K562 (cell line): ENCODE measurements around the gene API5. TPM values are rescaled to one million over a fixed set of nuclear protein-coding genes. Genes with fewer than 3 reads are reported as not detected.

ENCODE experiments used
- BRF1 ChIP-seq: IDR thresholded peaks from 3 replicates; pipeline ENCODE4 v1.6.1; 2011; ENCODE audit warnings: borderline replicate concordance, mild to moderate bottlenecking; ENCODE audit not compliant: insufficient read length; ENCODE audit errors: extremely low read depth
- CC2D1A ChIP-seq: fragments of 450-650 bp; IDR thresholded peaks from 2 replicates; pipeline ENCODE4 v1.6.1; 2017; ENCODE audit warnings: mild to moderate bottlenecking
- JUN ChIP-seq, 2 experiments: sonication (generic) in 1 of 2; formaldehyde crosslinking in 1 of 2; IDR thresholded peaks; 2 replicates each; pipeline versions ENCODE4 v1.6.1 to v1.8.0; 2012 to 2022; ENCODE audit warnings: borderline replicate concordance in 2 of 2, mild to moderate bottlenecking in 2 of 2, improper control_type of control experiment in 1 of 2, low read depth in 1 of 2, low read length in 1 of 2, missing genetic modification reagents in 1 of 2
- KDM2B ChIP-seq: fragments of 250-450 bp; sonication (Bioruptor Pico); IDR thresholded peaks from 2 replicates; pipeline ENCODE4 v1.8.0; 2021; ENCODE audit warnings: mild to moderate bottlenecking, moderate library complexity
- NONO ChIP-seq, 2 experiments: fragments of 200-400 bp in 1 of 2; fragments of 450-650 bp in 1 of 2; formaldehyde crosslinking in 1 of 2; IDR thresholded peaks; 2 replicates each; pipeline ENCODE4 v1.6.1; 2017; ENCODE audit warnings: low read depth in 2 of 2, mild to moderate bottlenecking in 2 of 2, moderate library complexity in 2 of 2, low read length in 1 of 2
- TAF1 ChIP-seq: IDR thresholded peaks from 2 replicates; pipeline ENCODE4 v1.6.1; 2011; ENCODE audit warnings: mild to moderate bottlenecking, low read length, moderate library complexity; ENCODE audit not compliant: insufficient read depth, control insufficient read depth, severe bottlenecking; ENCODE audit errors: extremely low read depth
- XRCC3 ChIP-seq: fragments of 450-650 bp; IDR thresholded peaks from 2 replicates; pipeline ENCODE4 v1.6.1; 2017; ENCODE audit warnings: mild to moderate bottlenecking, moderate library complexity
- ZBTB17 ChIP-seq: fragments of 450-650 bp; formaldehyde crosslinking; IDR thresholded peaks from 2 replicates; pipeline ENCODE4 v1.4.0; 2020; ENCODE audit warnings: mild to moderate bottlenecking
- ZNF146 ChIP-seq: IDR thresholded peaks from one replicate; pipeline ENCODE4 v1.6.1; 2018; ENCODE audit warnings: missing compliant biosample characterization; ENCODE audit not compliant: unreplicated experiment
- polyA plus RNA-seq, 8 experiments: library from polyadenylated mRNA; depleted of rRNA in 4 of 8; stranded (reverse) in 5 of 8; unstranded in 3 of 8; fragments of >200 nt; fragmentation: Nextera tagmentation in 2 of 8; fragmentation: Illumina TruSeq in 1 of 8; extraction: Ambion mirVana in 2 of 8; extraction: Trizol in 1 of 8; gene quantifications; 2 replicates each; pipeline versions ENCODE4 v1.2.1 to v1.2.3, GENCODE V29; 2011 to 2014; ENCODE audit warnings: inconsistent platforms in 1 of 8, missing spikeins in 1 of 8
- total RNA-seq, 7 experiments: library from RNA; depleted of rRNA in 6 of 7; stranded (reverse); fragments of >200 nt in 6 of 7; fragmentation: Illumina TruSeq in 2 of 7; extraction: Trizol in 2 of 7; gene quantifications; 2 replicates each; pipeline versions ENCODE4 v1.2.1 to v1.2.3, GENCODE V29; 2011 to 2021; ENCODE audit warnings: low replicate concordance in 1 of 7
- TF ChIP-seq, protein P1 (sequence below): fragments of 450-650 bp; formaldehyde crosslinking; IDR thresholded peaks from 2 replicates; pipeline ENCODE4 v1.4.0; 2022; ENCODE audit warnings: mild to moderate bottlenecking, moderate library complexity
- TF ChIP-seq, protein P2 (sequence below): fragments of 250-450 bp; sonication (Bioruptor Pico); IDR thresholded peaks from 2 replicates; pipeline ENCODE4 v1.4.0; 2020
- TF ChIP-seq, protein P3 (sequence below), 2 experiments: fragments of 450-650 bp in 1 of 2; sonication (generic) in 1 of 2; formaldehyde crosslinking in 1 of 2; IDR thresholded peaks in 1 of 2; conservative IDR thresholded peaks in 1 of 2; 2 replicates each; pipeline versions ENCODE4 v1.6.1 to v1.8.1; 2016 to 2023; ENCODE audit warnings: mild to moderate bottlenecking in 2 of 2, moderate library complexity in 2 of 2, inconsistent platforms in 1 of 2, missing genetic modification reagents in 1 of 2

API5 gene
- total and polyA plus RNA-seq, 9 of the 15 experiments (the other 6 are each of a cell fraction or from before 2014, with no cell fraction given): 59.8 to 146 (median 123) TPM

DNA sequence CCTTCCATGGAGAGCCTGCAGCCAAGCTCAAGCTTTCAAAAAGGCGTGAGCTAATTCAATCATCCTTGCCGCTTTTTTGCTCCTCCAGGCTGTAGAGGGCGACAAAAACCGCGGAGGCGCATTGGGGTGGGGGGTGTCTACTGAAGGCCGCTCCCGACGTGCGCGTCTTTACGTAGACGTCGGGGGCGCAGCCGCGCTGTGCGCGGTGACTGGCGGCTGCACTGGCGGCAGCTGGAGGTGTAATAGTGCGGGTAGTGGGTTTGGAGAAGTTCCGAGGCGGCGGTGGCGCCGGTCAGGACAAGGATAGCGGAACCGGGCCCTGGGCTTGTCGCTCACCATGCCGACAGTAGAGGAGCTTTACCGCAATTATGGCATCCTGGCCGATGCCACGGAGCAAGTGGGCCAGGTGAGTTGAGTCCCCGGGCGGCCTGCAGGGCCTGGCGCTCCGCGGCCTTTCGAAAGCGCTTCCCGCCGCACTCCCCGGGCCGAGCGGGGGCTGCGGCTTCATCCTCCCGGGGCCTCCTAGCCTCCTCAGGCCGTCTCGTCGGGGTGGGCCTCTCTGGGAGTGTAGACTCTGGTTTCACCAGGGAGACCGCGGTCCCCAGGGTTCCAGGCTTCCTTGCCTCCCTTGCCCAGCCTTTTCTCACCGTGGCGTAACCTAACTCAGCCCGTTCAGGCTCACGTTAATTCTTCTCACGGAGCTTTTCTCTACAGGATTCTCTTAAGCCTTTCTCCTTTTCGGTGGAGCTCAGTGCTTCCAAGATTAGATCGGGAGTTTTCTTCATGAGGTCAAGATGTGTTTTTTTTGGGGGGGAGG is at the start of gene API5 (continued):
- TF ChIP-seq, protein P1, sequence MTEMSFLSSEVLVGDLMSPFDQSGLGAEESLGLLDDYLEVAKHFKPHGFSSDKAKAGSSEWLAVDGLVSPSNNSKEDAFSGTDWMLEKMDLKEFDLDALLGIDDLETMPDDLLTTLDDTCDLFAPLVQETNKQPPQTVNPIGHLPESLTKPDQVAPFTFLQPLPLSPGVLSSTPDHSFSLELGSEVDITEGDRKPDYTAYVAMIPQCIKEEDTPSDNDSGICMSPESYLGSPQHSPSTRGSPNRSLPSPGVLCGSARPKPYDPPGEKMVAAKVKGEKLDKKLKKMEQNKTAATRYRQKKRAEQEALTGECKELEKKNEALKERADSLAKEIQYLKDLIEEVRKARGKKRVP (CRISPR knock-in tag): peak; percentile 5; the same call in 1 of the 2 replicates
- 0 out of 4 replicates have a peak, but pooled peaks of 1 of the 2 experiments have one; percentile 24 for TF ChIP-seq NONO (IDR thresholded peaks at IDR 0.05; ENCODE audit: low read depth in 2 of 2, low read length in 1 of 2)
- TF ChIP-seq TAF1: peak; percentile 94
- TF ChIP-seq, protein P2, sequence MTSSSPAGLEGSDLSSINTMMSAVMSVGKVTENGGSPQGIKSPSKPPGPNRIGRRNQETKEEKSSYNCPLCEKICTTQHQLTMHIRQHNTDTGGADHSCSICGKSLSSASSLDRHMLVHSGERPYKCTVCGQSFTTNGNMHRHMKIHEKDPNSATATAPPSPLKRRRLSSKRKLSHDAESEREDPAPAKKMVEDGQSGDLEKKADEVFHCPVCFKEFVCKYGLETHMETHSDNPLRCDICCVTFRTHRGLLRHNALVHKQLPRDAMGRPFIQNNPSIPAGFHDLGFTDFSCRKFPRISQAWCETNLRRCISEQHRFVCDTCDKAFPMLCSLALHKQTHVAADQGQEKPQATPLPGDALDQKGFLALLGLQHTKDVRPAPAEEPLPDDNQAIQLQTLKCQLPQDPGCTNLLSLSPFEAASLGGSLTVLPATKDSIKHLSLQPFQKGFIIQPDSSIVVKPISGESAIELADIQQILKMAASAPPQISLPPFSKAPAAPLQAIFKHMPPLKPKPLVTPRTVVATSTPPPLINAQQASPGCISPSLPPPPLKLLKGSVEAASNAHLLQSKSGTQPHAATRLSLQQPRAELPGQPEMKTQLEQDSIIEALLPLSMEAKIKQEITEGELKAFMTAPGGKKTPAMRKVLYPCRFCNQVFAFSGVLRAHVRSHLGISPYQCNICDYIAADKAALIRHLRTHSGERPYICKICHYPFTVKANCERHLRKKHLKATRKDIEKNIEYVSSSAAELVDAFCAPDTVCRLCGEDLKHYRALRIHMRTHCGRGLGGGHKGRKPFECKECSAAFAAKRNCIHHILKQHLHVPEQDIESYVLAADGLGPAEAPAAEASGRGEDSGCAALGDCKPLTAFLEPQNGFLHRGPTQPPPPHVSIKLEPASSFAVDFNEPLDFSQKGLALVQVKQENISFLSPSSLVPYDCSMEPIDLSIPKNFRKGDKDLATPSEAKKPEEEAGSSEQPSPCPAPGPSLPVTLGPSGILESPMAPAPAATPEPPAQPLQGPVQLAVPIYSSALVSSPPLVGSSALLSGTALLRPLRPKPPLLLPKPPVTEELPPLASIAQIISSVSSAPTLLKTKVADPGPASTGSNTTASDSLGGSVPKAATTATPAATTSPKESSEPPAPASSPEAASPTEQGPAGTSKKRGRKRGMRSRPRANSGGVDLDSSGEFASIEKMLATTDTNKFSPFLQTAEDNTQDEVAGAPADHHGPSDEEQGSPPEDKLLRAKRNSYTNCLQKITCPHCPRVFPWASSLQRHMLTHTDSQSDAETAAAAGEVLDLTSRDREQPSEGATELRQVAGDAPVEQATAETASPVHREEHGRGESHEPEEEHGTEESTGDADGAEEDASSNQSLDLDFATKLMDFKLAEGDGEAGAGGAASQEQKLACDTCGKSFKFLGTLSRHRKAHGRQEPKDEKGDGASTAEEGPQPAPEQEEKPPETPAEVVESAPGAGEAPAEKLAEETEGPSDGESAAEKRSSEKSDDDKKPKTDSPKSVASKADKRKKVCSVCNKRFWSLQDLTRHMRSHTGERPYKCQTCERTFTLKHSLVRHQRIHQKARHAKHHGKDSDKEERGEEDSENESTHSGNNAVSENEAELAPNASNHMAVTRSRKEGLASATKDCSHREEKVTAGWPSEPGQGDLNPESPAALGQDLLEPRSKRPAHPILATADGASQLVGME (CRISPR knock-in tag): 0 out of 2 replicates have a peak, but pooled peaks have one; percentile 24
- peak; percentile 83 for TF ChIP-seq CC2D1A
- no peak for TF ChIP-seq BRF1
- TF ChIP-seq ZBTB17 (CRISPR knock-in tag): 0 out of 2 replicates have a peak, but pooled peaks have one; percentile 38
- 0 out of 2 replicates have a peak, but pooled peaks have one; percentile 17 for TF ChIP-seq JUN (IDR thresholded peaks at IDR 0.05; ENCODE audit: borderline replicate concordance, low read depth, low read length)
- TF ChIP-seq JUN (CRISPR knock-in tag; IDR thresholded peaks at IDR 0.05; ENCODE audit: borderline replicate concordance): no peak
- TF ChIP-seq XRCC3: no peak
- no peak for TF ChIP-seq ZNF146 (CRISPR knock-in tag)
- TF ChIP-seq, protein P3, sequence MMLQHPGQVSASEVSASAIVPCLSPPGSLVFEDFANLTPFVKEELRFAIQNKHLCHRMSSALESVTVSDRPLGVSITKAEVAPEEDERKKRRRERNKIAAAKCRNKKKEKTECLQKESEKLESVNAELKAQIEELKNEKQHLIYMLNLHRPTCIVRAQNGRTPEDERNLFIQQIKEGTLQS (IDR thresholded peaks at IDR 0.05): no peak
- TF ChIP-seq, protein P3 (CRISPR knock-in tag; conservative IDR thresholded peaks at IDR 0.05): no peak
- TF ChIP-seq KDM2B: no peak
